GM23248 (cell line): ENCODE measurements around the gene RDH16.

Source experiments
- EZH2 ChIP-seq: fragments of 200-600 bp; sonication (generic); IDR thresholded peaks from 2 replicates; pipeline ENCODE4 v1.6.1; 2018; ENCODE audit warnings: antibody characterized with exemption, mild to moderate bottlenecking; ENCODE audit not compliant: insufficient read depth, poor library complexity, severe bottlenecking
- EZH2phosphoT487 ChIP-seq: fragments of 200-600 bp; sonication (generic); IDR thresholded peaks from 2 replicates; pipeline ENCODE4 v1.6.1; 2018; ENCODE audit warnings: antibody characterized with exemption, moderate library complexity, mild to moderate bottlenecking, low read depth; ENCODE audit not compliant: insufficient read depth

- TF ChIP-seq EZH2: no peak
- no peak for TF ChIP-seq EZH2phosphoT487
Measured at GRCh38 chr12:56921346-56921745, 36.1 kb downstream of the RDH16 start.
